GM15510 (cell line): ENCODE measurements around the gene CLK4.

Experiments used
- POLR2A ChIP-seq: IDR thresholded peaks from 3 replicates; pipeline ENCODE4 v1.6.1; 2011; ENCODE audit warnings: borderline replicate concordance; ENCODE audit not compliant: insufficient read length; ENCODE audit errors: extremely low read depth

CLK4 gene

GRCh38 chr5:178580271-178580955 lies 46.4 kb downstream of the CLK4 start:
- no peak for TF ChIP-seq POLR2A

GRCh38 chr5:178577944-178578343 lies 48.9 kb downstream of the CLK4 start:
- no peak for TF ChIP-seq POLR2A

- no peak for TF ChIP-seq POLR2A
These were observed 49.4 kb downstream of the CLK4 start for GRCh38 chr5:178577376-178577839.

GRCh38 chr5:178576591-178577351 lies 50.1 kb downstream of the CLK4 start:
- TF ChIP-seq POLR2A: no peak

- TF ChIP-seq POLR2A: no peak
These were observed 53.6 kb downstream of the CLK4 start for GRCh38 chr5:178573216-178573615.

- TF ChIP-seq POLR2A: no peak
These were observed 54.2 kb downstream of the CLK4 start for GRCh38 chr5:178572617-178573016.

GRCh38 chr5:178569485-178569884 lies 57.4 kb downstream of the CLK4 start:
- TF ChIP-seq POLR2A: no peak

GRCh38 chr5:178564811-178565550 lies 61.9 kb downstream of the CLK4 start:
- no peak for TF ChIP-seq POLR2A

- no peak for TF ChIP-seq POLR2A
These were observed 62.5 kb downstream of the CLK4 start for GRCh38 chr5:178564397-178564796.

- no peak for TF ChIP-seq POLR2A
These were observed 63.2 kb downstream of the CLK4 start for GRCh38 chr5:178563621-178564020.

- TF ChIP-seq POLR2A: no peak
These were observed 65.0 kb downstream of the CLK4 start for GRCh38 chr5:178561746-178562264.

- TF ChIP-seq POLR2A: no peak
These were observed 65.9 kb downstream of the CLK4 start for GRCh38 chr5:178560911-178561310.

GRCh38 chr5:178557416-178557815 lies 69.4 kb downstream of the CLK4 start:
- TF ChIP-seq POLR2A: no peak

GRCh38 chr5:178555771-178556211 lies 71.1 kb downstream of the CLK4 start:
- no peak for TF ChIP-seq POLR2A

GRCh38 chr5:178555005-178555404 lies 71.8 kb downstream of the CLK4 start:
- TF ChIP-seq POLR2A: no peak
